GM12873 (cell line): ENCODE measurements around the gene CELA2B.

Source experiments
- TF ChIP-seq, protein P1 (sequence below): IDR thresholded peaks from 2 replicates; pipeline ENCODE4 v1.5.1; 2012; ENCODE audit warnings: low read depth, mild to moderate bottlenecking, moderate library complexity, low read length, control low read depth; ENCODE audit not compliant: insufficient read depth; ENCODE audit errors: missing control alignments

Gene CELA2B

GRCh38 chr1:15441247-15441646, 34.7 kb upstream of the CELA2B start:
- TF ChIP-seq, protein P1, sequence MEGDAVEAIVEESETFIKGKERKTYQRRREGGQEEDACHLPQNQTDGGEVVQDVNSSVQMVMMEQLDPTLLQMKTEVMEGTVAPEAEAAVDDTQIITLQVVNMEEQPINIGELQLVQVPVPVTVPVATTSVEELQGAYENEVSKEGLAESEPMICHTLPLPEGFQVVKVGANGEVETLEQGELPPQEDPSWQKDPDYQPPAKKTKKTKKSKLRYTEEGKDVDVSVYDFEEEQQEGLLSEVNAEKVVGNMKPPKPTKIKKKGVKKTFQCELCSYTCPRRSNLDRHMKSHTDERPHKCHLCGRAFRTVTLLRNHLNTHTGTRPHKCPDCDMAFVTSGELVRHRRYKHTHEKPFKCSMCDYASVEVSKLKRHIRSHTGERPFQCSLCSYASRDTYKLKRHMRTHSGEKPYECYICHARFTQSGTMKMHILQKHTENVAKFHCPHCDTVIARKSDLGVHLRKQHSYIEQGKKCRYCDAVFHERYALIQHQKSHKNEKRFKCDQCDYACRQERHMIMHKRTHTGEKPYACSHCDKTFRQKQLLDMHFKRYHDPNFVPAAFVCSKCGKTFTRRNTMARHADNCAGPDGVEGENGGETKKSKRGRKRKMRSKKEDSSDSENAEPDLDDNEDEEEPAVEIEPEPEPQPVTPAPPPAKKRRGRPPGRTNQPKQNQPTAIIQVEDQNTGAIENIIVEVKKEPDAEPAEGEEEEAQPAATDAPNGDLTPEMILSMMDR, result no peak

- TF ChIP-seq, protein P1, result no peak
Measured at GRCh38 chr1:15442119-15442518, 33.8 kb upstream of the CELA2B start.

DNA sequence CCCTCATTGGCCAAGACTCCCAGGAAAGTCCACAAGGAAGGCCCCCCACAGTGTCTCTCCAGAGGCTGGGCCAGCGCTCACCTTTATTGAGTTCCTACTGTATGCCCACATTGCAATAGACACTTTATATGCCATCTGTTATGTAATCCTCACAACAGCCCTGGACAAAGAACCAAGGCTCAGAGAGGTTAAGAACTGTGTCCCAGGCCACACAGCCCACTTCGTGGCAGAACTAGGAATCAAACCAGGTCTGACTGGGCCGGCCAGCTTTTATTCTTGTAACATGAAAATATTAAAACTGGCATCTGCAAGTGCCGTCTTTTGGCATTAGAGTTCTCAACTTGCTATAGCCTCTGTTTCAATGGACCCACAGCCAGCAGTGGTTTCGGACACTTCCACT, 33.1 kb upstream of the CELA2B start:
- TF ChIP-seq, protein P1, result no peak

GRCh38 chr1:15443281-15443680, 32.6 kb upstream of the CELA2B start:
- TF ChIP-seq, protein P1, result no peak

DNA sequence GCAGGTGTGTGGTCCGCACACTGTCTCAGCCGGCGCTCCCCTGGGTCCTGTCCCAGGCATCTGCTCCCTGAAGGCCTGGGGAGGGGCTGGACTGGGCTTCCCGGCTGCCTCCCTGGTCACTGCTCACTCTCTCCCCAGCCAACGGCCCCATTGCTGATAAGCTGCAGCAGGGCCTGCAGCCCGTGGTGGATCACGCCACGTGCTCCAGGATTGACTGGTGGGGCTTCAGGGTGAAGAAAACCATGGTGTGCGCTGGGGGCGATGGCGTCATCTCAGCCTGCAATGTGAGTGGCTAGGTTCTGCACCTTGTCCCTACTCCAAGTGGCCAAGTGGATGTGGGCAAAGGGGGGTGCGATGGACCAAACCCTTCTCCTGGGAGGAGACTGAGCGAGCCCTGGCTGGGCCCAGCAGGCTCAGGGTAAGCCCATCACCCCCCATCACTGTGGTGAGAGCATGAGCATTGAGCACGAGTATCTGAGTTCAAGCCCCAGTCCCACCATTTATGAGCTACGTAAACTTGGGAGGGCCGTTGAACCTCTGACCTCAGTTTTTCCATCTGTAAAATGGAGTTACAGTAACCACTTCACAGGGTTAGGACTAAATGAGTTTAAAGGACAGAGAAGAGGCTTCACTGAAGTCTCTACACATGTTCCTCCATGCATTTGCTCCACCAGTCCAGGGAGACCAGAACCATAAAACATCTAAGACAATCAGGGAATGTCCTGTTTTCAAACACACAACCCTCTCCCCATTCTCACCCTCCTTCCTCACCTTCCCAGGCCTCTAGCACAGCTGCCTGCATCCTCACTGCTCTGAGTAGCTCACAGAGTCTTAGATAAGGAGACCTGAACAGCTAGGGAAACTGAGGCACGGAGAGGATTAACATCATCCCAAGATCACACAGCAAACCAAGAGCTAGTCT, 31.2 kb upstream of the CELA2B start:
- TF ChIP-seq, protein P1, result no peak

DNA sequence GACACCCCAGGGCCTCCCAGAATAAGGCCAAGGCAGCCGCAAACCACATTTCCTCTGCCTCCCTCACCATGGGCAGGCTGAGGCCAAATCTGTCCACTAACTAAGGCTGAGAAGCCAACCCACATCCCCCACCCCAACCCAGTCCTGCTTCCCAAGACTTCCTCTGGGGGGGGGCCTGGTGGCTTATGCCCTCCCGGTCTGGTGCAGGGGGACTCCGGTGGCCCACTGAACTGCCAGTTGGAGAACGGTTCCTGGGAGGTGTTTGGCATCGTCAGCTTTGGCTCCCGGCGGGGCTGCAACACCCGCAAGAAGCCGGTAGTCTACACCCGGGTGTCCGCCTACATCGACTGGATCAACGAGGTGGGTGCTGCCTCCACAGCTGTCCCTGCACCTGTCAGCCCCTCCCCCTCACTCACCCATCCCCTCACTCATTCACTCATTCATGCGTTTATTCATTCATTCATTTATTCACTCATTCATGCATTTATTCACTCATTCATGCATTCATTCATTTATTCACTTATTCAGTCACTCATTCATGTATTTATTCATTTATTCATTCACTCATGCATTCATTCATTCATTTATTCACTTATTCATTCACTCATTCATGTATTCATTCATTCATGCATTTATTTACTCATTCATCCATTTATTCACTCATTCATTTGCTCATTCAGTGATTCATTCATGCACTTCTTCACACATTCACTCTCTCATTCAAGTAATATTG, 30.3 kb upstream of the CELA2B start:
- TF ChIP-seq, protein P1, result no peak

DNA sequence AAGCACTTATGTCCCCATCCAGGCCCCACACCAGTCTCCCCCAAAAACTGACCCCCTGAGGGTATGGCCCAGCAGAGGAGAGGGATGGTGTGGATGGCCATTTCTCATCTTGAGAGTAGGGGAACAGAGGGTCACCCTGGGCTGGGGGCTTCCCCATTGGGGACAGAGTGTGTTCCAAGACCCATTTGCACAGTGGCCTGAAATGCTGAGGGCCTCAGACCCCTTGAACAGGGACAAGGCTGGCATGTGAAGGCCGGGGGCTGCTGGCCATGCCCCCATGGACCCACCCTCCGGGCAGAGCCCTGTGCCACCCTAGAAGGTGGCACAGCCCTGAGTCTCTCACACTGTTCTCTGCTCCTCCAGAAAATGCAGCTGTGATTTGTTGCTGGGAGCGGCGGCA, 29.7 kb upstream of the CELA2B start:
- TF ChIP-seq, protein P1, result no peak
